D721Med (cell line): ENCODE results near the gene P2RX2.

Experiments used
- DNase-seq: peaks from one replicate; pipeline ENCODE4 v3.0.0; 2011; ENCODE audit warnings: low spot score; ENCODE audit not compliant: insufficient read length
- FAIRE-seq: peaks from 2 replicates; lab custom pipeline; 2011; peaks lifted over from hg19 to GRCh38; lab: Jason Lieb, UNC
- CTCF ChIP-seq: IDR thresholded peaks from 2 replicates; pipeline ENCODE4 v1.5.1; 2012; ENCODE audit warnings: mild to moderate bottlenecking, control low read depth; ENCODE audit not compliant: insufficient read depth; ENCODE audit errors: missing control alignments

Gene P2RX2

GRCh38 chr12:132669166-132669879 is 50.7 kb downstream of the P2RX2 start:
- TF ChIP-seq CTCF: no peak
- DNase-seq (no peak), FAIRE-seq (no peak)
